Breast epithelium (tissue), 3 donors: Measurements from ENCODE around the gene PTPRM.

Source experiments
- POLR2A ChIP-seq: fragments of 450-650 bp; IDR thresholded peaks from one replicate; pipeline ENCODE4 v1.6.1; 2016; ENCODE audit warnings: antibody characterized with exemption, mild to moderate bottlenecking, moderate library complexity
- POLR2AphosphoS5 ChIP-seq, 3 donors: sonication (generic); formaldehyde crosslinking; IDR thresholded peaks; one replicate each; pipeline ENCODE4 v1.6.1; 2017; ENCODE audit warnings: antibody characterized with exemption in 3 of 3
- TF ChIP-seq, protein P1 (sequence below), 3 donors: fragments of 450-650 bp; IDR thresholded peaks; one replicate each; pipeline ENCODE4 v1.5.1; 2016 to 2017; ENCODE audit warnings: antibody characterized with exemption in 3 of 3, mild to moderate bottlenecking in 3 of 3, moderate library complexity in 3 of 3

DNA sequence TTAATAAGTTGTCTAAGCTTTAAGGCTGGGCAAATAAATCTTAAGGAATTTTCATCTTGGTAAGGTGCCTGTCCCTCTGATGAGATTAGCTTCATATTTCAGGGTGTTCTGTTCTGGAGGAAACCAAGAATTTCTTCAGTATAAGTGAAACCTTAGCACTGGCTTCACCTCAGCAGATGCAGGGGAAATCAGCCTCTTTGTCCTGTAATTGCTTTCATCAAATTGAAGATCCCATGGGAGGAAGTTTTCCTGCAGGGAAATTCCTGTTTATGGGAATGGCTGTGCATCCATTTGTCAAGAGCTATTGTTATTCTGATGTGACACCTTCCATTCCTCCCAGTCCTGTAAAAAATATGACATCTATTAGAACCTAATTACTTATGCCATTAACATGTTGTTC, 174.5 kb downstream of the PTPRM start:
- TF ChIP-seq, protein P1, sequence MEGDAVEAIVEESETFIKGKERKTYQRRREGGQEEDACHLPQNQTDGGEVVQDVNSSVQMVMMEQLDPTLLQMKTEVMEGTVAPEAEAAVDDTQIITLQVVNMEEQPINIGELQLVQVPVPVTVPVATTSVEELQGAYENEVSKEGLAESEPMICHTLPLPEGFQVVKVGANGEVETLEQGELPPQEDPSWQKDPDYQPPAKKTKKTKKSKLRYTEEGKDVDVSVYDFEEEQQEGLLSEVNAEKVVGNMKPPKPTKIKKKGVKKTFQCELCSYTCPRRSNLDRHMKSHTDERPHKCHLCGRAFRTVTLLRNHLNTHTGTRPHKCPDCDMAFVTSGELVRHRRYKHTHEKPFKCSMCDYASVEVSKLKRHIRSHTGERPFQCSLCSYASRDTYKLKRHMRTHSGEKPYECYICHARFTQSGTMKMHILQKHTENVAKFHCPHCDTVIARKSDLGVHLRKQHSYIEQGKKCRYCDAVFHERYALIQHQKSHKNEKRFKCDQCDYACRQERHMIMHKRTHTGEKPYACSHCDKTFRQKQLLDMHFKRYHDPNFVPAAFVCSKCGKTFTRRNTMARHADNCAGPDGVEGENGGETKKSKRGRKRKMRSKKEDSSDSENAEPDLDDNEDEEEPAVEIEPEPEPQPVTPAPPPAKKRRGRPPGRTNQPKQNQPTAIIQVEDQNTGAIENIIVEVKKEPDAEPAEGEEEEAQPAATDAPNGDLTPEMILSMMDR (IDR thresholded peaks at IDR 0.05): no peak
- TF ChIP-seq POLR2A: no peak
- no peak for TF ChIP-seq POLR2AphosphoS5 (IDR thresholded peaks at IDR 0.05)
